HG02870 (cell line): Measurements from ENCODE around the gene CCDC201.

Experiments
- ATAC-seq: cut with Tn5 transposase; IDR thresholded peaks from one replicate; pipeline ENCODE4 v1.9.1; 2021; ENCODE audit warnings: mild to moderate bottlenecking, moderate library complexity; ENCODE audit not compliant: unreplicated experiment

Gene CCDC201

GRCh38 chr7:45893996-45894664, 21.2 kb upstream of the CCDC201 start:
- ATAC-seq = no peak

GRCh38 chr7:45893374-45893995, 20.6 kb upstream of the CCDC201 start:
- ATAC-seq = no peak

- no peak for ATAC-seq
Observed at GRCh38 chr7:45892407-45893035, 19.6 kb upstream of the CCDC201 start.

- ATAC-seq = no peak
Observed at GRCh38 chr7:45891462-45892402, 18.9 kb upstream of the CCDC201 start.

GRCh38 chr7:45890902-45891461, 18.1 kb upstream of the CCDC201 start:
- ATAC-seq = no peak

- no peak for ATAC-seq
Observed at GRCh38 chr7:45890125-45890901, 17.4 kb upstream of the CCDC201 start.

GRCh38 chr7:45889367-45890067, 16.6 kb upstream of the CCDC201 start:
- no peak for ATAC-seq

- no peak for ATAC-seq
Observed at GRCh38 chr7:45888993-45889366, 16.1 kb upstream of the CCDC201 start.

GRCh38 chr7:45888185-45888992, 15.5 kb upstream of the CCDC201 start, which contains the start of gene IGFBP1:
IGFBP1 (plus strand) TSS chr7:45888488; CDS start chr7:45888653, 165 bp downstream.
- no peak for ATAC-seq

- no peak for ATAC-seq
Observed at GRCh38 chr7:45886931-45887667, 14.2 kb upstream of the CCDC201 start.

GRCh38 chr7:45885264-45885882, 12.5 kb upstream of the CCDC201 start:
- ATAC-seq = no peak

GRCh38 chr7:45884136-45884535, 11.3 kb upstream of the CCDC201 start:
- no peak for ATAC-seq

GRCh38 chr7:45882465-45882810, 9.6 kb upstream of the CCDC201 start:
- no peak for ATAC-seq

GRCh38 chr7:45881759-45882464, 9.0 kb upstream of the CCDC201 start:
- no peak for ATAC-seq

GRCh38 chr7:45881280-45881758, 8.4 kb upstream of the CCDC201 start:
- ATAC-seq = no peak

GRCh38 chr7:45880433-45880860, 7.6 kb upstream of the CCDC201 start:
- ATAC-seq = no peak
